Stimulated activated CD4-positive, alpha-beta T cell treated with anti-CD3 and anti-CD28 coated beads, Interleukin-4, amount 100 ng/mL, for 1 hour (primary cell): Measurements from ENCODE around the gene DAP3.
"Not testable (repeated sequence)": the region's sequence is repeated elsewhere in the genome, so short reads cannot be mapped to it uniquely, and the experiment has no call there.

Source experiments
- DNase-seq: peaks from one replicate; pipeline ENCODE4 v3.0.0-alpha.2; 2020

Gene DAP3

GRCh38 chr1:155689081-155689607 lies at the start of gene DAP3:
TSS of gene DAP3 (plus strand) at chr1:155689091. CDS start at chr1:155709780, 20,689 bp downstream.
- DNase-seq: not testable (repeated sequence)

GRCh38 chr1:155640367-155640766 lies 48.5 kb upstream of the DAP3 start:
- no peak for DNase-seq

DNA sequence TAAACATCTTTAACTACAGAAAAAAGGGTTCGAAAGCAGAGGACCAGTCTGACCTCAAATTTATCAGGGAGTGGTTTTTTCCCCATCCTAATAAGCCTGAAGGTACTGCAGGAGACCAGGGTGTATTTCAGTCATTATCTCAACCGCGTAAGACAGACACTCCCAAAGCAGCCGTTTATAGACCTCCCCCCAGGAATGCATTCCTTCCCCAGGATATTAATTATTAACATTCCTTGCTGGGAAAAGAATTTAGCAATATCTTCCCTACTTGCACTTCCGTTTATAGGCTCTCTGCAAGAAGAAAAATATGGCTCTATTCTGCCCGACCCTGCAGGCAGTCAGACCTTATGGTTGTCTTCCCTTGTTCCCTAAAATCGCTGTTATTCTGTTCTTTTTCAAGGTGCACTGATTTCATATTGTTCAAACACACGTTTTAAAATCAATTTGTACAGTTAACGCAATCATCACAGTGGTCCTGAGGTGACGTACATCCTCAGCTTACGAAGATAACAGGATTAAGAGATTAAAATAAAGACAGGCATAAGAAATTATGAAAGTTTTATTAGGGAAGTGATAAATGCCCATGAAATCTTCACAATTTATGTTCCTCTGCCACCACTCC lies 46.2 kb upstream of the DAP3 start:
- DNase-seq: not testable (repeated sequence)

GRCh38 chr1:155643230-155643629 lies 45.7 kb upstream of the DAP3 start:
- no peak for DNase-seq

GRCh38 chr1:155645034-155645598 lies 43.8 kb upstream of the DAP3 start:
- no peak for DNase-seq

DNA sequence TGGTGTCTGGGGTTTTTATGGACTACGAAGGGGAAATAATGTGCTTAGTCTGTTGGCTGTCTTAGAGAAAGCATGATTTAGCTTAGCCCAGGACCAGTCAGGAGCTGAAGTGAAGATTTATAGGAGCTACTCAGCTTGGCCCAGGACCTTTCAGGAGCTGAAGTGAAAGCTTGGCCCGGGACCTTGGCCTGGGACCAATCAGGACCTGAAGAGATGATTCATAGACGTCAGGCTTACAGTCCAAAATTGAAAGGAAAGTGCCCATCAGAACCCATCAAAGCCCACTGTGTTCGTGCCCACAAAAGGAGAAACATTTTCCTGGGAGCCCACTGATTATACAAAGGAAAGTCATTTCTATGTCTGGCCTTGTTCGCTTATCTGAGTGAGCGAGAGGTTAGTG lies 43.2 kb upstream of the DAP3 start:
- no peak for DNase-seq

DNA sequence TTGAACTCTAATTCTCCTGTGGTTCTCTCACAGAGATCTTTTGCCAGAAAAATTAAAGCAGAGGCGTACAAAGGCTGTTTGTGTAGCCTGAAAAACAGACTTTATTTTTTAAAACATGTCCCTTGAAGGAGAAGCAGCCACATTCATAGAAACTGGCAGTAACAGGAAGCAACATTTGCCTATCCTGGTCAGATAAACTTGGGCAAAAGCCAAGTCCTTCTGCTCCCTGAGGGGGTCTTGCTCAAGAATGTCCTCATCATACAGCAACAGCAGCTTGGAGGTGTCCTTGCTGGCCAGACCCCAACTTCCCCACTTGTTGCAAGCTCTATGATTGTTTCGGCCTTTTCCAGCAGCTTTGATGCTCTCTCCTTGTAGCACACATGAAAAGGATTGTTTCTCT lies 42.6 kb upstream of the DAP3 start:
- no peak for DNase-seq

GRCh38 chr1:155648207-155649147 lies 40.4 kb upstream of the DAP3 start:
- no peak for DNase-seq

DNA sequence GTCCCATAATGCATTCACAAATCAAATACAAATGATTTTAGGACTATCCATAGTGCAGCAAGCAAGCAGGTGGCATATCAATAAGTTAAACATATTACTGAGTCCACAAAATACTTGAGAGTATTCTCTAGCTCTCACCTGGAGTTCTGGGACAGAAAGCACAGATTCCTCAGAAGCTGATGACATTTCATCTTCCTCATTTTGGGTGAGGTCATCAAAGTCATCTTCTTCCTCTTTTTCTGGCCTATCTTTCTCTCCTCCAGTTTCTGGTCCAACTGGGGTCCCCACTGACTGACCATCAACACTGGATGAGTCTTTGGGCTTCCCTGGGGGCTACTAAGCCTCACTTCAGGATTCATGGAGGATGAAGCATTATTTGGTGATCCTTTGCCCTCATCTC lies 39.2 kb upstream of the DAP3 start:
- no peak for DNase-seq

- no peak for DNase-seq
Measured at GRCh38 chr1:155650231-155650757, 38.6 kb upstream of the DAP3 start.

GRCh38 chr1:155651861-155652661 lies 36.8 kb upstream of the DAP3 start:
- DNase-seq: no peak

DNA sequence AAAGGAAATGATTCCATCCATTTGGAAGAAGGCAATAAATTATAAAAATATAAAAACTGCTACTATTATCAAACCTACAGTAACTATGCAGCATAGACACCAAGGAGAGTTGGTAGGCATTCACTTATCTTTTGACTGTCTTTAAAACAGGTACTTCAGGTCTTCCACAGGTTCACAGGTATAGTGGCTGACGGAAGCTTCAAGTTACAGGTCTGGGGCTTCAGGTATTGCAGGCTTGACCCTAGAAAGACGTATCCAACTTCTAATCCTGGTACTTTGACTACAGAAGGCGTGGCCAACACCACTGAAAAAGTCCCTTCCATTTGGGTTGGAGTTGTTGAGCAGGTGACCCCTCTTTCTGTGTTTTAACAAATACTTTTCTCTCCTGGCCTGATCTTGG lies 35.9 kb upstream of the DAP3 start:
- no peak for DNase-seq

GRCh38 chr1:155657463-155657862 lies 31.4 kb upstream of the DAP3 start:
- no peak for DNase-seq

DNA sequence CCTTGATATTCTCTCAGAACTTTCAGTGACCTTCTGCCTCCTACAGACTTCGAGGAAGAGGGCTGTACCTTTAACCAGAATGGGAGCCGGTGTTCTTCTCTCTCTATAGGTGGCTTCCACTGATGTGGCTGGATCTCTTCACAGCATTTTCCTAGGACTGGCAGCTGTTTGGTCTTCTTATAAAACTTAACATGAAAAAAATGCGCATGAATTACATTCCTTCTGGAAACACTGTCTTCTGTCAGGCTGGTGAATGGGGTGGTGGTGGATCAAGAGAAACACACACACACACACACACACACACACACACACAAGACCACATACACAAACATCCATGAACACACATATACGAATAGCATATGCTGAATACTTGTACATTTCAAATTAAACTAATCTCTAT lies 27.7 kb upstream of the DAP3 start:
- DNase-seq: not testable (repeated sequence)

DNA sequence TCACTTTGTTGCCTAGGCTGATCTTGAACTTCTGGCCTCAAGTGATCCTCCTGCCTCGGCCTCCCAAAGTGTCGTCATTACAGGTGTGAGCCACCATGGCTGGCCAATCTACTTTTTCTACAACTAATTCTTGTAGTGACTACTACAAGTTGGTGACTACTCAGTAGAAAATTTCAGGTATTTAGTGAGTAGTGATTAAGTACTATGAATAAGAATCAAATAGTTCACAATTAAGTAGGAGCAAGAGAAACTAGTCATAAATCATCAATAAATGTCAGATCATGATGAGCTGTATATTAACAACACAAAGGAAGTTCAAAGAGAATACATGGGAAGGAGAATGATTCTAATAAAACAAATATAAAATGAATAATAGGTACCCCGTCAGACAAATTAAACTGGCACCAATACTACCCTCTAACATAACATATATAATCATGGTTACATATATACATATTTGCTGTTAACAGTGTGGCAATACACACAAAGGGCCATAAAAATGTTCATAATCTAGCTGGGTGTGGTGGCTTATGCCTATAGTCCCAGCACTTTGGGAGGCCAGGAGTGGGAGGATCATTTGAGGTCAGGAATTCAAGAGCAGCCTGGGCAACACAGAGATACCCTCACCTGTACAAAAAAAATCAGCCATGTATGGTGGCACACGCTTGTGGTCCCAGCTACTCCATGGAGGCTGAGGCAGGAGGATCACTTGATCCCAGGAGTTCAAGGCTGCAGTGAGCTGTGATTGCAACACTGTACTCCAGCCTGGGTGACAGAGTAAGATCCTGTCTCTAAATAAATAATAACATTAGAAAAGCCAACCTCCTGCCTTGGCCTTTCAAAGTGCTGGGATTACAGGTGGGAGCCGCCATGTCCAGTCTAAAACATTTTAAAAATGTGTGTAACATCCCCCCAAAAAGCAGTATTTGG lies 19.4 kb upstream of the DAP3 start:
- DNase-seq: no peak

GRCh38 chr1:155671750-155672149 lies 17.1 kb upstream of the DAP3 start:
- DNase-seq: no peak

DNA sequence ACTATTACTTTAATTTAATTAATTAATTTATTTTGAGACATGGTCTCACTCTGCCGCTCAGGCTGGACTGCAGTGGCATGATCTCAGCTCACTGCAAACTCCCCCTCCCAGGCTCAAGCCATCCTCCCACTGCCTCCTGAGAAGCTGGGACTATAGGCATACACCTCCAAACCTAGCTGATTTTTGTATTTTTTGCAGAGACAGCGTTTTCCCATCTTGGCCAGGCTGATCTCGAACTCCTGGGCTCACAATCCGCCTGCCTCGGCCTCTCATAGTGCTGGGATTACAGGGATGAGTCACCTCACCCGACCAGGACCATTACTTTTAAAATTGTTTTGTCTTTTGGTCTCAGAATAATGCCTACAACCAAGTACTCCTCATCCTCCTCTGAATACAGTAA lies 15.9 kb upstream of the DAP3 start:
- no peak for DNase-seq

GRCh38 chr1:155678027-155678426 lies 10.9 kb upstream of the DAP3 start:
- no peak for DNase-seq

- DNase-seq: not testable (repeated sequence)
Measured at GRCh38 chr1:155678992-155679391, 9.9 kb upstream of the DAP3 start.

- DNase-seq: no peak
Measured at GRCh38 chr1:155680531-155680930, 8.4 kb upstream of the DAP3 start.

DNA sequence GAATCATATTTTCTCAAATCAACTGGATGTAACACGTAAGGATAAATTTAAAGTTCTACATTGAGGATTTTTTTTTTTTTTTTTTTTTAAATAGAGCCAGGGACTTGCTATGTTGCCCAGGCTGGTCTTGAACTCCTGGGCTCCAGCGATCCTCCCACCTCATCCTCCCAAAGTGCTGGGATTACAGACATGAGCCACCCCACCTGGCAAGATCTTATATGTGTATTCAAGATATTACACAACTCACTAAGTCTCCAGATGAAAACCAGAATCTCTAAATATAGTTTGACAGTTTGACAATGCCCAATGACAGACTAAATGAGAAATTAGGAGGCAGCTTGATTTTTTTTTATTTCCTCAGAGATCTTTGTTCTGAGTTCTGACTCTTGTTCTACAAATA lies 7.1 kb upstream of the DAP3 start:
- no peak for DNase-seq
